NCI-H2029 treated with DMSO at 0.1 percent for 48 hours (cell line): ENCODE results near the gene NCOA6.
A peak's percentile ranks its signal among the peaks of the same experiment; 100 is the strongest.
"Not testable (repeated sequence)": the region's sequence is repeated elsewhere in the genome, so short reads cannot be mapped to it uniquely, and the experiment has no call there.

ENCODE experiments used
- DNase-seq: peaks from one replicate; lab custom pipeline; 2025; lab: John Stamatoyannopoulos, UW

Gene NCOA6

DNA sequence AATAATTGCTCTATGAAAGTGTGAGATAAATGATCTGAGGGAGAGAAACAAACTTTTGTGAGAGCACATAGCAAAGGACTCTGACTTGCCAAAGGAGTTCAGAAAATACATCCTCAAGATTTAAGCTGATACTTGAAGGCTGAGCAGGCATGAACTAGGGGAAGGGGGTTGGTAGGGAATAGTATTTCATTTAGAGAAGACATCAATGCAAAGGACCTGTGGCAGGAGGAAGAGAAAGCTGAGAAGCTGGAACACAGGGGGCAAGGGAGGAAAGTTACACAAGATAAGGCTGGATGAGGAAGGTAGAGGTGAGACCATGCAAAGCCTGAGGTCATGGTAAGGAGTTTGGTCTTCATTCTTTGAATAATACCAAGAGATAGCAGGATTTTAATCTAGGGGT, 50.6 kb downstream of the NCOA6 start:
- no peak for DNase-seq

DNA sequence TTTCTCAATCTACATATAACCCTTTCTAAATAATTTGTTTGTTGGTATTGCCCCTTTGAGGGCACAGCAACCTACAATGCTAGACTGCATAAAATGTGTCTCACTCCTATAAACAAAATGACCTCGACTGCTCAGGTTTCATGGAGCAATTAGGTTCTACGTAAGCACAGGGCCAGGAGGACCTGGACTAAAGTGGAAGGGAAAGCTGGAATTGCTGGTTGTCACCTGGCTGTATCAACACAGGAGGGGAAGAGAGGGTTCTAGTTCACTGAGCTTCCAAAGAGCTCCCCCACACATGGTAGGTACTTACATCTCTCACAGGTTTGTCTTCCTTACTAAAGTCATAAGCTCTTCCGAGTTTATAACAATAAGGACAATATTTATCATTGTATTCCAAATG, 51.0 kb downstream of the NCOA6 start:
- DNase-seq, result peak; percentile 78

DNA sequence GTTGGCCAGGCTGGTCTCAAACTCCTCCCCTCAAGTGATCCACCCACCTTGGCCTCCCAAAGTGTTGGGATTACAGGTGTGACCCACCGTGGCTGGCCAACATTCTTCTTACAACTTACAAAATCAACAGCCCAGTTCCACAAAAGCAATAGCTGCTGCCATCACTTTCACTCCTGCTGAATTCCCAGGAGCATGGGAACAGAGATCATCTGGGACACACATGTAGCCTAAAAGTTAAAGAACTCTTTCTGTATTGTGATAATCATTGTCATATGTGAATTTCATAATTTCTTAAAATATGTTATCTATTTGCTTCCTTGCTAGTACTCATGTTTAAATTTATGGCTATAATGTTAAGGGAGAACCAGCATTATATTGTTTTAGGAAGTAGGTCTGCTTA, 51.7 kb downstream of the NCOA6 start:
- no peak for DNase-seq

DNA sequence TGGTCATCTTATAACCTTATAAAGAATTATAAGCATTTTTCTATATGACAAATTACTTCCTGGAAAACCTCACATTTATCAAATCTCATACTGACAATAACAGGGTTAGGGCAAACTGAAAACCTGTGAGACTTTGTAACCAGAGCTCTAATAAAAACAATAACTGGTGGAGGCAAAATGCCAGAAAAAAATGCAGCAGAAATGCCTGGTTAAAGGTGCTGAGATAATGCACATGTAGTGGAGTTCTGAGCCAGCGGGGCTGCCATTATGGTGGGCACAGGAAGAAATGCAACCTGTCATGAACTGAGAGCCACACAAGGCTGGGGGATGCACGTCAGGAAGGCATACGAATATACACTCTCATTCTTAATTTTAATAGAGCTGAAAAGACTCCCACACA, 53.0 kb downstream of the NCOA6 start:
- no peak for DNase-seq

DNA sequence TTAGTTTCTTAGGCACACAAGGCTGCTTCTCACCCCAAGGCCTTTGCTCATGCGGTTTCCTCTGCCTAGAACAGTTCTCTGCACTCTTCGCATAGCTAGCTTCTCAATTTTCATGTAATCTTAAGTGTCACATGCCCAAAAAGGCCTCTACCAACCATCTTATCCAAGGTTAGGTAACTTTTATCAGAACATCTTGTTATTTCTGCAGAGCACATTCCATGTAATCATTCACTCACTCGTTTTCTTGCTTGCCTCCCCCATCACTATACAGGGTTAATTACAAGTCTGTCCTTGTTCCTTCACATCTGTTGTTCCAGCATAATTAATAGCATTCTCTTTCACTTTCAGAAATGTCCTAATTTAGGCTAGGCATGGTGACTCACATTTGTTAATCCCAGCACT, 53.8 kb downstream of the NCOA6 start:
- no peak for DNase-seq

DNA sequence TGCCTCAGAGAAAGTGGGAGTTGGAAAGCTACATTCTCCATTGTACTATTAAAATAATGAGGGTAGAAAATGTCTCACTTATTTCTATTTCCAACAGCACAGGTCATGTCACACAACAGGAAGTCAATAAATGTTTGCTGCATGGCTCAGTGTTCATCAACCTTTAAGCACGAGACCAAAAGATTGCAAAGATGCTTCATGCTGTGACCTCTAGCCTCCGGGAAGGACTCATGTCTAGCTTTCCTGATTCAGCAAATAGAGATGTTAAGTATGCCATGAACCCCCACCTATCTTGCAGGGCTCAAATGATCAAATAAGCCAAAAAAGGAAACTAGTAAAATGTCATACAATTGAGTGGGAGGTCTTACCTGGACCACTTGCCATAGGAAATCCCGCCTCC, 57.4 kb downstream of the NCOA6 start:
- DNase-seq, result no peak

DNA sequence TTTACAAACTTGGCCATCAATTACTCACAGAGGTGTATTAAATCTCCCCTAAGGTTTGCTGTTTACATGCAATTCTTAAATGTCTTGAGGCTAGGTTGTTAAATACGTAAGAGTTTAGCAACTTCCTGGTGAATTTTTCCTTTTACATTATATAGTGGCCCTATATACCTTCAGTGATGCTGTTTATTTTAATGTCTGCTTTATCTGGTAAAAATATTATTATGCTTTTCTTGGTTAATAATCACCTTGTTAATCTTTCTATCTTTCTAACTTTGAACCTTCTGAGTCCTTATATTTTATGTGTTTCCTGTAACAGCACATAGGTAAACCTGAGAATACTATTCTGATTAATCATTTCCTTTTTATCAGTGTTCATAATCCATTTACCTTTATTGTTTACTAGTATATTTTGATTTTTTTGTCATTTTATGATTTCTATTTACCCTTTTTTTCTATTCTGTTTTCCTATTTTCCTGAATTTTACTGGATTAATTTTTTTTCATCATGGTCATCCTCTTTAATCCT, 63.4 kb downstream of the NCOA6 start:
- no peak for DNase-seq

DNA sequence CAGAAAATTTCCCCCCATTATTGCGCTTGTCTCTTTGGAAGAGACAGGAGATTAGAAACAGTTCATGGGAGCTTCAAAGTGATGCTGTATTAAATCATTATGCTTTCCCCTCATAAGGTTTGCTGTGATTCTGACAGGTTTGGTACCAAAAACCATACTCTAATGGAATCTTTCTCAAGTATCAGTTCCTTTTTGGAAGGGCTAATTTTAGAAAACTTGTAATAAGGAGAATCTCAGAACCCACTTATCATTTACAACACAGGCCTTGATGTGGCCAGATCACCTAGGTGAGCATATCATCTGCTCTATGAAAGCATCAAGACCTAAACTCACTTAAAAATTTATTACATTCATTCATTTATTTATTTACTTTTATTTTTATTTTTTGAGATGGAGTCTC, 70.1 kb downstream of the NCOA6 start:
- no peak for DNase-seq

DNA sequence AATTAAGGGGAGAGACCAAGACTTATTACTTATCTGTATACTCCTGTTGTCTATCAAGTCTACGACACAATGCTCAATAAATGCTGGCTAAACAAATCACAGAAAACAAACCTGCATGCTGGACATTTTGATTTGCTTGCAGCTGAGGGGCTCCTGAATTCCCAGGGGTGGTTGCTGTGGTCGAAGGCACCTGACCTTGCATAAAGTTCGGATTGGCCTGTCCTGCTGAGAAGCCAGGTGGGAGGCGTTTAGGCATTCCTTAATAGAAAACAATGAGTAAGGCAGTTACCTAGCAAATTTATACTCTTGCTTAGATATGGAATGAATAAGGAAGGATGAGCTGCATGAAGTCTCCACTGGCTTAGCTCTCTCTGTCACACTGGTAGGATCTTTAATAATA, 70.8 kb downstream of the NCOA6 start:
- no peak for DNase-seq

DNA sequence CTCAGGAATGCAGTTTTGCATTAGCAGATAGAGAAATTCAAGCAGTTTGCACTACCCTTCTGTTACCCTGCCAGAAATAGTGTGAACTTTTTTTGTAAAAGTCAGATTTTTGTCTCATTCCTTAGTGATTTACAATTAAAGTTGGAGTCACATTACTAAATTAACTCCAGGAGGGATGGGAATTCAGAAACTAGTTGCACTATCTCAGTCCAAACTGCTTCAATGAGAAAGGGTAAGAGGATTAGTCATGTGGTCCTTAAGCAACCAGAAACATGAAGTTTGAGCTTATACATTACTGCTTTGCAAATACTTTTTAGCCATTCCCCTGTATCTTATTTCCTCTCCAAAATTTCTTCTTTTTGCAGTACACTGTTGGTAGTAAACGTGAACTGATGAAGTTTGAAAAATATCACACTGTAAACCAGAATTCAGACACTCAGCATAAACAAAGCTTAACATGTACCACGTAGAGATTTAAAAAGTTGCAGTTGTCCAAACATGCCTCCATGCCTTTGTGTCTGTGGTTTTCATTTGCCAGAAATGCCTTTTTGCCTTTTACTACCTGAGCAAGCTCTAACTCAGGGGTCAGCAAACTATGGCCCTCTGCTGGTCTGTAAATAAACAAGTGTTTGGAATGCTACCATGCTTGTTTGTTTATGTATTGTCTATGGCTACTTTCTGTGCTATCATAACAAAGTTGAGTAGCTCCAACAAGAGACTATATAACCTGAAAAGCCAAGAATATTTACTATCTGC, 71.6 kb downstream of the NCOA6 start:
- DNase-seq, result no peak

DNA sequence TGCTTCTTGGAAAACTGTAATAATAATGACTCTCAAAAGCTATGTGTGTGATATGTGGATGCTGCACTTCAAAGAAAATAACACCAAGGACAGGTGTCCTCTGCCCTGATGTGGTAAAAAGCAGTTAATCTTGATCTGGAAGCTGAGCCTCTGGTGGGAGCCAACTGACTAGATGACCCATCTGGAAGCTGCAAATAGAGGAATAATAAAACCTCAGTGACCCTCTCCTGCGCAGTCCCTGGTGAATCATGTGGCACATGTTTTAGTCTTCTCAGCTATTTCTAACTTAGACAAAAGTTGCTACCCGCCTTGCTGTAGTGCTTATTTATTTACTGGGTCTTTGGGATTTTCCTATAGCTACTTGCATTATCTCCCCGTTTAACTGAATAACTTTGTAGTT, 74.0 kb downstream of the NCOA6 start:
- DNase-seq, result no peak

DNA sequence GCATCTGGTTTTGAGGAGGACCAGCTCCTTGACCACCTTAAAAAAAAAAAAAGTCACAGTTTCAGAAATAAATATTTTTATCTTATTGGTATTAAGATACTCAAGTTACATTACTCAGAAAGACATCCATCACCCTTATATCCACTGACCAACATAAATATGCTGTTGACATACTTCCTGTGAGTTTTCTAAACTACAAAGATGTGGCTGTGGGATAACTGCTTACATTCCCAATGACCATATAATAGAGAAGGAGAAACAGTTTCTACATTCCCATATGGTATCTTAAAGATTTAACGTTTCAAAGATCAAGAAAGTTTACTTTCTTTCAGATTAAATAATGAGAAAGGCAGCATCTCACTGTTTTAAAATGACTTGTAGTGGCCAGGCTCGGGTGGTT, 75.0 kb downstream of the NCOA6 start:
- no peak for DNase-seq

DNA sequence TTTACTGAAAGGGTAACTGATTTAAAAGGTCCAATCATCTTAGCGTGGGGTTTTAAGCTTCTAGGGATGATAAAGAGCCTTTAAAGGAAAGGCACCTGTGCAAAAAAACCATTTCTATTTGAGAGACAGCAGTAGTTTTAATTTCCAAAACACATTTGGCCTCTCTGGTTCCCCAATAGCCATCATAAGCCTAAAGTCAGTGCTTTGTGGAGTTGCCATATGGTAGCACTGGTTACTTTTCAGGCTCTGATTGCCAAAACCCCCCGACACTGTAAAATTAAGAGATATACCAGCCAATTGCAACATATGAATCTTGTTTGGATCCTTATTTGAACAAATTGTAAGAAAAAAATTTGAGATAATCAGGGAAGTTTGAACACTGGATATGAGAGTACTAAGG, 76.7 kb downstream of the NCOA6 start:
- DNase-seq, result no peak

DNA sequence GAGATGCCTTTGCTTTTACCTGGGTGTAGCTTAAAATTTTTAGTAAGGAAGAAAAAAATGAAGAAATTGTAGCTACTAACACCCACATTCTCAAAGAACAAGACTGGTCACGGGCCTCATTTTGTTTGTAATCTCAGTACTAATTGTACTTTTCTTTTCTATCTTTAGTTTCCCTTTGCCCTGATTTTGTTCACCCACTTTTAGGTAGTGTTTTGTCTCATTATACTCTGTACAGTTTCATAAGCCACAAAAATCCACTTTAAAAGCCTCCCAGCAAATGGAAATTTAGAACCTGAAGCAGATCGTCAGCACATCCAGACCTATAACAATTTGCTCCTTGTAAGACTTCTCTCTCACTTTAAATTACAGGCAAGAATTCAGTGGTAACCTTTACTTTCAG, 78.0 kb downstream of the NCOA6 start:
- DNase-seq, result no peak

DNA sequence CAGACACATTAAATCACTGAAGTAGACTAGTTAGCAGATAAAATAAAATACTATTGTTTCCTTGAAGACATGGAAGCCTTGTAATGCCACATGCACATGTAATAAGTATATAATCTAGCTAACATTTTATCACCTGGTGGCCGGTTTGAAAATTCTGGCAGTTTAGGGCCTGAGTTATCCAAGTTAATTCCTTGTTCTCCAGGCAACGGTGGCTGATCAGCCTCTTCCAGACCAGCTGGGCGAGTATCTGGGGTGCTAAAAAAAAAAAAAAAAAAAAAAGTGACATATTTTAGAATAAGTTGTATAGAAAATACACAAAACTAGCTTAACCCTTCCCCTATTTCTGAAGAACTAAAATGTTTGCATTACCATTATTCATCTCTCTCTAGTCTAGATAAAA, 78.8 kb downstream of the NCOA6 start:
- no peak for DNase-seq

DNA sequence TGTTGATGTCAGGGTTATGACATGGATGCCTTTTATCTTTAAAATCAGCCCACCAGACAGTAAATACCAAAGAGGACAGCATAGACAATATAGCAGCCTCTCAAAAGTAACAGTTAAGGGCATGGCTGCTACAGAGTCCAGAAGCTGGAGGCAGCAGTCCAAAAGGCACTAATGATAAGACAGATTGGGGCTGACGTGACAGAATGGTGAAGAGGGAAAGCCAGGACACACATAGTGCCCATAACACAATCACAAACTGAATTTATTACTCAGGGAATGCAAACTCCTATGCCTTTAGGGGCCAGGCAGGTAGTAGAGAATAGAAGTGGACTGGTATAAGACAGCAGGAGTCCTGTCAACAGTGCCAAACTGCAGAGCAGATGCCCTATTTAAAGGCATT, 80.6 kb downstream of the NCOA6 start:
- DNase-seq, result no peak

DNA sequence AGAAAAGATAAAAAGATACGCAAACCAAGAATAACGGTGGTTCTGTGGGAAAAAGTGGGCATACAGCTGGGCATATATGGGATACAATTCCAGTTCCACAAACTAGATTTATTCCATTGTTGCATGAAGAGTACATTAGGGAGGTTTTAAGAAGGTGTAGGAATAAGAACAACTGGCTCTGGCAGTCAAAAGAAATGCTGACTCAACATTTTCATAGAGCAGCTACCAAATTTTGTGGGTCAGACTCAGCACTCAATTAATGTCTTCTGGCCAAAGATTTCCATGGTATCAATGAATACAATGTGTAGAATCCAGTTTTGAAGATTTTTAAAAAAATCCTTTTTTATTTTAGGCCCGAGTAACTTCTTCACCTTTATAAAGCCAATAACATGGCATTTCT, 81.1 kb downstream of the NCOA6 start:
- DNase-seq, result no peak

DNA sequence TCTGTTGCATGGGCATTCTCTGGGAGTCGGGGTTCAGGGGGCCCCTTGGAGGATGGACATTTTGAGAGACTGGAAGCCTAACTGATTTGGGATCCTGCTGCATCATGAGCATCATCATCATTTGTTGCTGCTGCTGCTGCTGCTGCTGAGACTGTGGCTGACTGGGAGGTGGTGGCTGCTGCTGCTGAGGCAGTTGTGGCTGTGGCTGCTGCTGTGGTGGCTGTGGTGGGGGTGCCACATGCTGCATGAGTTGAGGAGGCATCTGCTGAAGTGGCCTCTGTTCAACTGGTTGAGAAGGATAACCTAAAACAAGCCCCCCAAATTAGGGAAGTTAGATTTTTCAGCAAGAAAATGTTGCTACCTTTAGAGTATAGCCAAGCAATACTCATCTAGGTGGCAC, 82.4 kb downstream of the NCOA6 start:
- DNase-seq, result no peak

DNA sequence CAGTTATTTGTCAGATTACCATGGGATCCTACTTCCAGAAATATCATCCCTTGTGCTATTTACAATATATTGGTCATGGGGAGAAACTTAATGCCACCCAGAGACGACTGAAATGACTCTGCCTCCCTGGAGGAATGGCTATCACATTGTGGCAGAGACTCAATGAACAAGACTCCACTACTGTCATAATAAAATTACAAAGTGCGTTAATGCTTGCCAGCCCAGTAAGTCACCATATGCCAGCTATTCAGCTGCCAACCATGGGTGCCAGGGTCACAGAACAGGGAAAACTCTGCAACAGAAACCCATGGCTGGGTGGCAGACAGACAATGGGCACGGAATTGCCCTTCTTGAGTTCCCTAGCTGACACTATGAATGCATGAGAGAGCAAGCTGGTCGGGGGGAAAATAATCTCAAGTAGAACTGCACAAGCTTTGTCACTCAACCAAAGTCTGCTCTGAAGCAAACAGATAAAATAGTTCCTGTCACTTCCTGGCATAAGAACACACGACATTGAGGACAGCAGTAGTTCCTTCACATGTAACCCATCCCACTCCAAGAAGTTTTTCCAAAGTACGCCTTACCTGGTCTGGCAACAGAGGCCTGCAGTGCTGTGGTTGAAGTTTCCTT, 89.2 kb downstream of the NCOA6 start:
- no peak for DNase-seq

DNA sequence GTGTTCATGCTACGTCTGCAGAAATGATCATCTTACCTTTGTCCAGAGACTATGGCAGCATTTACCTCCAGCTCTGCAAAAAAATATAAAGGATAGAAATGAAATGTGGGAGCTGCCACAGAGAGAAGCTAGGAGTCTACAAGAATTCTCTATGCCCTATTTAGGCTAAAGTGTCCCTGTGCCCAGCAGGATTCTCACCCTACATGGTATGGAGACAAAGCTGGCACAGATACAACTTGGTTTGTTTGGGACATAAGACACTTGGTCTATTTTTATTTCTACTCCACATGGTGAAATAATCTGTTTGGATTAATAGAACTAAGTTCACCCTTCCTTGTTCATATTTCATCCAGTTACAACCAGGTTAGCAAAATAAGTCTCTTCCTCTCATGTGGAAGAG, 92.9 kb downstream of the NCOA6 start:
- DNase-seq, result no peak

DNA sequence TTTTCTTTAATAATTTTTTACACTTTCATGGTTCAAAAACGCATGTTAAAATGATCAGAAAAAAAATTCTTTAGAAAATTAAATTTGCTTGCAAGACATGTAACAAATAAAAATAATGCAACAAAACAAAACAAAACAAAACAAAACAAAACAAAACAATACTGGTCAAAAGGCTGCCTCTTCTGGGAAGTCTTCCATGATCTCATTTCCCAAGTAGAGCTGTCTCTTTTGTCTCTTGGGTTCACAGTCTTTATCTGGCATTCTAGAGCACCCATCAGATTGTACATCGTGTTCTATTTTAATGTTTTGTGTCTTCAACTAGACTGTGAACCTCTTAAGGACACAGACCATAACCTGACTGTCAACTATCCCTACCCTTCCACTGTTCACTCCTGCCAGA, 96.0 kb downstream of the NCOA6 start:
- DNase-seq, result no peak

DNA sequence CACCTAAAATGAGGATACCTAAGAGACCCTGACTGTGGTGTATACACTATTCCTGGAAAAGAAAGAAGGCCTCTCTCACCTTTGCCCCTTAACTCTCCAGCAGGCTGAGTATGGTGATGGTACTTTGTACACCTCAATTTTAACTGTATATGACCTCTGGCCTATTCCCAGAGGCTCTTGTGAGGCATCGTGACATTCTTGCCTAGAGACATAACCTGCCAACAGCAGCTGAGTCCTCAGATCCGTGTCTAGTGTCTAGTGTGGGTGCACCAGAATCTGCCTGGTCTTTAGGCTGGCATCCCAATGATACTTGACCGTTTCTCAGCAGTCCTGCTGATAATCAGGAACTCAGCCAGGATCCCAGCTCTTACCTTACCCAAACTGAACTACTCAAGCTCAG, 101.3 kb downstream of the NCOA6 start:
- DNase-seq, result no peak

DNA sequence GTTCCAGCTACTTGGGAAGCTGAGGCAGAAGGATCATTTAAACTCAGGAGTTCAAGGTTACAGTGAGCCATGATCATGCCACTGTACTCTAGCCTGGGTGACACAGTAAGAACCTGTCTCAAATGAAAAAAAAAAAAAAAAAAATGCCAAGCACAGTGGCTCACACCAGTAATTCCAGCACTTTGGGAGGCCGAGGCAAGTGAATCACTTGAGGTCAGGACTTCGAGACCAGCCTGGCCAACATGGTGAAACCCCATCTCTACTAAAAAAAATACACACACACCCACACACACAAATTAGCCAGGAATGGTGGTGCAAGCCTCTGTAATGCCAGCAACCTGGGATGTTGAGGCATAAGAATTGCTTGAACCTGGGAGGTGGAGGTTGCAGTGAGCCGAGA, 102.9 kb downstream of the NCOA6 start:
- not testable (repeated sequence) for DNase-seq

DNA sequence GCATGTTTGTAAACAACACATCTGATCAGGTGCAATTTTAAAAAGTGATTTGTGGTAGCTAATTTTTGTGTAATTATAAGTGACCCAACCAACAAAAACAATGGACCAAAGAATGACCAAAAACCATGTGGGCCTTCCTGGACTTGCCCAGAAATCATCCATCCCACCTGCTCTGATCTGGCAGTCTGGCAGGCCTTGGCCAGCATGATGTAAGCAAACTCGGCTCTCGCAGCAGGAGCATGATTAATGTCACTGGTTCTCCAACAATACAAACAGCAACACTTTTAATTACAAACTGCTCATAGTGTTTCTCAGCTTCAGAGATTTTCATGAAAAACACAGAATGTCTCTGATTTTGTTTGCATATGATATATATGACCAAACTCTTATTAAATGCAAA, 105.2 kb downstream of the NCOA6 start:
- DNase-seq, result no peak
